Sigmoid colon (tissue), 4 donors: ENCODE data around the gene AKR1B15.

ENCODE experiments used
- CTCF ChIP-seq, 4 experiments: fragments of 450-650 bp in 3 of 4; fragments of 200-600 bp in 1 of 4; IDR thresholded peaks; one replicate each; pipeline ENCODE4 v1.5.1; 2016 to 2019; ENCODE audit warnings: antibody characterized with exemption in 4 of 4, mild to moderate bottlenecking in 3 of 4, moderate library complexity in 2 of 4
- EP300 ChIP-seq, 4 donors: sonication (generic); formaldehyde crosslinking; IDR thresholded peaks; one replicate each; pipeline ENCODE4 v1.6.1; 2017; ENCODE audit warnings: antibody characterized with exemption in 4 of 4
- POLR2A ChIP-seq, 2 donors: fragments of 450-650 bp; IDR thresholded peaks; one replicate each; pipeline ENCODE4 v1.6.1; 2016; ENCODE audit warnings: antibody characterized with exemption in 2 of 2, mild to moderate bottlenecking in 2 of 2, moderate library complexity in 2 of 2

GRCh38 chr7:134500982-134501381, 47.9 kb upstream of the AKR1B15 start:
- TF ChIP-seq CTCF (IDR thresholded peaks at IDR 0.05) (no peak), POLR2A (IDR thresholded peaks at IDR 0.05) (no peak), EP300 (IDR thresholded peaks at IDR 0.05) (no peak)
